Neural cell (in vitro differentiated cells): ENCODE measurements around the gene PLEKHA1.

Source experiments
- CTCF ChIP-seq: fragments of 450-650 bp; IDR thresholded peaks from 2 replicates; pipeline ENCODE4 v1.5.1; 2014; ENCODE audit warnings: antibody characterized with exemption, mild to moderate bottlenecking, moderate library complexity; ENCODE audit not compliant: poor library complexity, severe bottlenecking
- EZH2 ChIP-seq: fragments of 200-600, 300-800 bp; shearing (Covaris generic), sonication (generic); IDR thresholded peaks from 2 replicates; pipeline ENCODE4 v1.6.1; 2014; ENCODE audit warnings: antibody characterized with exemption, low read length, borderline replicate concordance, mild to moderate bottlenecking; ENCODE audit not compliant: insufficient read depth, poor library complexity, severe bottlenecking
- POLR2AphosphoS5 ChIP-seq: IDR thresholded peaks from 2 replicates; pipeline ENCODE4 v1.6.1; 2012
- REST ChIP-seq: IDR thresholded peaks from 2 replicates; pipeline ENCODE4 v1.6.1; 2012; ENCODE audit warnings: borderline replicate concordance

- TF ChIP-seq EZH2: no peak
- TF ChIP-seq CTCF: no peak
- TF ChIP-seq POLR2AphosphoS5: no peak
- no peak for TF ChIP-seq REST
Measured at GRCh38 chr10:122477436-122477835, 102.9 kb downstream of the PLEKHA1 start.
